Esophagus muscularis mucosa (tissue), 4 donors: ENCODE data around the gene MRPS27.

ENCODE experiments used
- CTCF ChIP-seq, 3 experiments: fragments of 200-600 bp in 2 of 3; fragments of 450-650 bp in 1 of 3; sonication (generic) in 2 of 3; IDR thresholded peaks; one replicate each; pipeline ENCODE4 v1.5.1; 2017 to 2019; ENCODE audit warnings: antibody characterized with exemption in 3 of 3, mild to moderate bottlenecking in 2 of 3, moderate library complexity in 1 of 3
- EP300 ChIP-seq: sonication (generic); formaldehyde crosslinking; IDR thresholded peaks from one replicate; pipeline ENCODE4 v1.6.1; 2017; ENCODE audit warnings: antibody characterized with exemption
- POLR2A ChIP-seq: fragments of 450-650 bp; IDR thresholded peaks from one replicate; pipeline ENCODE4 v1.6.1; 2017; ENCODE audit warnings: antibody characterized with exemption, moderate library complexity, mild to moderate bottlenecking, low read depth
- POLR2AphosphoS5 ChIP-seq, 2 donors: sonication (generic); formaldehyde crosslinking; IDR thresholded peaks; one replicate each; pipeline ENCODE4 v1.6.1; 2017; ENCODE audit warnings: antibody characterized with exemption in 2 of 2

- TF ChIP-seq CTCF (IDR thresholded peaks at IDR 0.05) (no peak), POLR2AphosphoS5 (IDR thresholded peaks at IDR 0.05) (no peak), POLR2A (no peak), EP300 (no peak)
Measured at GRCh38 chr5:72206160-72206559, 113.9 kb downstream of the MRPS27 start.
